ENCODE measurements around the gene IFIT2.
"Not testable (repeated sequence)": the region's sequence is repeated elsewhere in the genome, so short reads cannot be mapped to it uniquely, and the experiment has no call there.

IFIT2 gene

DNA sequence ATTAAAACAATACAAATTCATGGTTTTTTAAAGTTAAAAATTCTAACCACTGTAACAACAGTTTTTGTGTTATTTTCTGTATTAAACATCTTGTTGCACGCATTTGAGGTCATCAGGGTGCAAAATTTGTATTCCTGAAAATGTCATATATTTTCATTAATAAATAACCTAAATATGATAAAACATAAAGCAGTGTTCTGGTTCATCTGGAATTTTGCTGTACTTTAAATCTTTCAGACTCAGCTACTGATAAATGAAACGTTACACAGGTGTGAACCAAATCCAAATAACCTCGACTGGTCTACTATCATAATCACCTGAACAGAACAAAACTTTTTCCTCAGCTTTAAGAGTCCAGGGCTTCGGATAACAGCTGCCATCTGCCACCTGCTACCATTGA lies 6.9 kb downstream of the IFIT2 start:
- H3K4me3 ChIP-seq (ENCODE audit: low read length) = no peak overlapping the region
- no peak for TF ChIP-seq ZNF274 (IDR thresholded peaks at IDR 0.05; ENCODE audit: low read depth, low read length)

- no peak overlapping the region for H3K4me3 ChIP-seq (ENCODE audit: low read length)
- no peak for TF ChIP-seq ZNF274 (IDR thresholded peaks at IDR 0.05; ENCODE audit: low read depth, low read length)
Measured at GRCh38 chr10:89309156-89310055, 7.6 kb downstream of the IFIT2 start.

- no peak for TF ChIP-seq ZNF274 (IDR thresholded peaks at IDR 0.05; ENCODE audit: low read depth, low read length)
- no peak overlapping the region for H3K4me3 ChIP-seq (ENCODE audit: low read length)
Measured at GRCh38 chr10:89310056-89310893, 8.4 kb downstream of the IFIT2 start.

DNA sequence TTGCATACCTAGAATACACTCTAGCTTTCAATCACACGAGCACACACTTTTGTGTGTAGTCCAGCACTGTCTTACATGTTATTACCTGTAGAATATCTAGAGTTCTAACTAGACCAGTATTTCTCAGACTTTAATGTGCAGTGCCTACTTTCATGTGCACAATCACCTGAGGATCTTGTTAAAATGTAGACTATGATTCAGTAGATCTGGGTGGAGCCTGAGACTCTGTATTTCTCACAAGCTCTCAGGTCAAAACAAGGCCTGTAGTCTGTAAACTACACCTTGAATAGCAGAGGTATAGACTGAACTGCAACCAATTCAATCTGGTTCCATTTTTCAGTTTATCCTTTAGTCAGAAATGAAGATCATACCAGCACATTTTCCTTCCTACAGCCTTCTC lies 11.1 kb downstream of the IFIT2 start:
- H3K4me3 ChIP-seq (ENCODE audit: low read length) = no peak overlapping the region
- no peak for TF ChIP-seq ZNF274 (IDR thresholded peaks at IDR 0.05; ENCODE audit: low read depth, low read length)

GRCh38 chr10:89314676-89315075 lies 12.8 kb downstream of the IFIT2 start:
- H3K4me3 ChIP-seq (ENCODE audit: low read length) = no peak overlapping the region
- no peak for TF ChIP-seq ZNF274 (IDR thresholded peaks at IDR 0.05; ENCODE audit: low read depth, low read length)

DNA sequence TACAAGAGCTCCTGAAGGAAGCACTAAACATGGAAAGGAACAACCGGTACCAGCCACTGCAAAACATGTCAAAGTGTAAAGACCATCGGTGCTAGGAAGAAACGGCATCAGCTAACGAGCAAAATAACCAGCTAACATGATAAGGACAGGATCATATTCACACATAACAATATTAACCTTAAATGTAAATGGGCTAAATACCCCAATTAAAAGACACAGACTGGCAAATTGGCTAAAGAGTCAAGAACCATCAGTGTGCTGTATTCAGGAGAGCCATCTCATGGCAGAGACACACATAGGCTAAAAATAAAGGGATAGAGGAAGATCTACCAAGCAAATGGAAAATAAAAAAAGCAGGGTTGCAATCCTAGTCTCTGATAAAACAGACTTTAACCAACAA lies 16.2 kb downstream of the IFIT2 start:
- not testable (repeated sequence) for H3K4me3 ChIP-seq (ENCODE audit: low read length)

DNA sequence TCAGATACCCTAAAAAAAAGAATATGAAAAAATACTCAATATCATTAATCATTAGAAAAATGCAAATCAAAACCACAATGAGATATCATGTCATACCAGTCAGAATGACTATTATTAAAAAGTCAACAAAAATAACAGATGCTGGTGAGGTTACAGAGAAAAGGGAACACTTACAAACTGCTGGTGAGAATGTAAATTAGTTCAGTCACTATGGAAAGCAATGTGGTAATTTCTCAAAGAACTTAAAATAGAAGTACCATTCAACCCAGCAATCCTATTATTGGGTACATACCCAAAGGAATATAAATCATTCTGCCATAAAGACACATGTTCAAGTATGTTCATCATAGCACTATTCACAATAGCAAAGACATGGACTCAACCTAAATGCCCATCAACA lies 23.2 kb downstream of the IFIT2 start:
- not testable (repeated sequence) for H3K4me3 ChIP-seq (ENCODE audit: low read length)

- not testable (repeated sequence) for H3K4me3 ChIP-seq (ENCODE audit: low read length)
Measured at GRCh38 chr10:89325856-89326255, 24.0 kb downstream of the IFIT2 start.

DNA sequence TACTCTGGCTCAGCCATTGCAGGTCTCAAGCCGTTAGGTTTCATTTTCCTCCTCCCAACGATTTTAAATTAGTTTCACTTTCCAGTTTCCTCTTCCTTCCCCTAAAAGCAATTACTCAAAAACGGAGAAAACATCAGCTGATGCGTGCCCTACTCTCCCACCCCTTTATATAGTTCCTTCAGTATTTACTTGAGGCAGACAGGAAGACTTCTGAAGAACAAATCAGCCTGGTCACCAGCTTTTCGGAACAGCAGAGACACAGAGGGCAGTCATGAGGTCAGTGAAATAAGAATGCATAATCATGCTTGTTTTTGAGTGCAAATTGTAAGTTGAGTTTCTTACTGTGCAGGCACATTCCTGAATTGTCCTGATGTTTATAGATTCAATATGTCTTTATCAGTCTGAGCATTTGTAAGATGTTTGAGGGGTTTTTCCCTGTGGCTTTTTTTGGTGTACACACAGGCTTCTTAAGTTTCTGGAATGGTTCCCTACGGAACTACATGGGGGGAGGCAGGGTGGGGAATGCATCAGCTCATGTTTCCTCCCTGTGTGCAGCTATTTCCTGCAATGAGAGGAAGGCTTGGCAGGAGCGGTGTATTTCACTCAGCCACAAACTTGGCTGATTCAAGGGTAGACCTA lies 26.1 kb downstream of the IFIT2 start, which contains the start of gene IFIT3:
Gene IFIT3, plus strand, starts transcription at position 195 of the 639 bp plus-strand sequence. Its CDS starts 77 bp downstream, at position 272.
- TF ChIP-seq ZNF274 (IDR thresholded peaks at IDR 0.05; ENCODE audit: low read depth, low read length) = no peak
- peak within 1 kb of the TSS; percentile 98 for H3K4me3 ChIP-seq (ENCODE audit: low read length)

- TF ChIP-seq ZNF274 (IDR thresholded peaks at IDR 0.05; ENCODE audit: low read depth, low read length) = no peak
- H3K4me3 ChIP-seq (ENCODE audit: low read length) = peak overlapping the region; percentile 98
Measured at GRCh38 chr10:89329151-89329550, 27.3 kb downstream of the IFIT2 start.

- peak overlapping the region; percentile 98; the same call in 1 of the 2 replicates for H3K4me3 ChIP-seq (ENCODE audit: low read length)
Measured at GRCh38 chr10:89330014-89330413, 28.2 kb downstream of the IFIT2 start.

GRCh38 chr10:89330537-89331212 lies 28.8 kb downstream of the IFIT2 start:
- no peak for TF ChIP-seq ZNF274 (IDR thresholded peaks at IDR 0.05; ENCODE audit: low read depth, low read length)
- H3K4me3 ChIP-seq (ENCODE audit: low read length) = peak overlapping the region; percentile 98; the same call in 1 of the 2 replicates

GRCh38 chr10:89331487-89332122 lies 29.8 kb downstream of the IFIT2 start:
- H3K4me3 ChIP-seq (ENCODE audit: low read length) = peak overlapping the region; percentile 92; the same call in 1 of the 2 replicates
